GM19397 (cell line): ENCODE measurements around the gene POU2F1.
"Not testable (repeated sequence)": the region's sequence is repeated elsewhere in the genome, so short reads cannot be mapped to it uniquely, and the experiment has no call there.

ENCODE experiments used
- ATAC-seq: cut with Tn5 transposase; IDR thresholded peaks from one replicate; pipeline ENCODE4 v1.9.1; 2021; ENCODE audit warnings: mild to moderate bottlenecking, moderate library complexity; ENCODE audit not compliant: unreplicated experiment

POU2F1 gene

DNA sequence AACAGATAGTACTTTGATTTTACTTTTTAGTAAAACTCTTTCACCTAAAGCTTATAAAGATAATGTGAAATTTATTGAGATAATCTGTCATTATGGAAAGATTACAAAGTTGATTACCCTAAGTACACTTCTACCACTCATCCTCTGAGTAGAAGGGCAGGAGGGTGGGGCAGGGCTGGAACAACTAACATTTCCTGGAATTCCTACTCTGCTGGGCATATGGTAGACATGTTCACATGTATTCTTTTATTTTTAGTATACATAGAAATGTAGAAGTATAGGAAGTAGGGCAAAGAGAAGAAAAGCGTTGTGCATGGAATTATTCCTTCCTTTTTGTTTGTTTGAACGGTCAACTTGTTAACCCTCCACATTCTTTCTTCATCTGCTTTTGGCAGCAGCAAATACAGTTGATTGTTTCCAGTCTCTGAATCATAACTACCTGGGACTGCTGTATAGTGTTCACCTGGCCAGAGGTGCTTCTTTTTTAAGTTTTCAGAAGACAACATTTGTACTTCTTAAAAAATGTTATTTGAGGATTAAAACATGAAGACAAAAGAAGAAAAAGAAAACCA, 85.1 kb downstream of the POU2F1 start:
- ATAC-seq: no peak

DNA sequence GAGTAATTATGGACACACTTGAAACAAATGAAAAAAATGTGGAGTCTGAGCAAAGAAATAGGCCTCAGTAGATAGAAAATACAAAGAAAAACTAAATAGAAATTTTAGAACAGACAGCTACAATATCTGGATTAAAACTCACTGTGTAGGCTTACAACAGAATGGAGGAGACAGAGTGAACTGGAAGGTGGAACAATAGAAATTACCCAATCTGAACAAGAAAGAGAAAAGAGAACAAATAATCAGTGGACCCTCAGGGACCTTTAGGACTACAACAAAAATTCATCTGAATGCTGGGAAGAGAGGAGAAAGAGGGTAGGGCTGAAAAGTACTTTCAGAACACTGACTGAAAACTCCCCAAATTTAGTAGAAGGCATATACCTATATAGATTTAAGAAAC, 90.0 kb downstream of the POU2F1 start:
- ATAC-seq: no peak

DNA sequence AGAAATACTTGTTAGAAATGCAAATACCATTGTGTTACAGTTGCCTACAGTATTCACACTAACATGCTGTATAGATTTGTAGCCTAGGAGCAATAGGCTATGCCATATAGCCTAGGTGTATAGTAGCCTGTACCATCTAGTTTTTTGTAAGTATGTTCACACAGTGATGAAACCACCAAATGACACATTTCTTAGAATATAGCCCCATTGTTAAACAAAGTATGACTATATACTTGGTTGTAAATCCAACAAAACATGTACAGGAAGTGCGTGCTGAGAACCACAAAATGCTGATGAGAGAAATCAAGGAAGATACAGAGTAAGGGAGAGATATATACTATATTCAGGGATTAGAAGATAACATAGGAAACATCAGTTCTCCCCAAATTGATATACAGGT, 92.2 kb downstream of the POU2F1 start:
- ATAC-seq: no peak

- no peak for ATAC-seq
Measured at GRCh38 chr1:167314671-167315070, 94.0 kb downstream of the POU2F1 start.

GRCh38 chr1:167317463-167317862, 96.8 kb downstream of the POU2F1 start:
- no peak for ATAC-seq

DNA sequence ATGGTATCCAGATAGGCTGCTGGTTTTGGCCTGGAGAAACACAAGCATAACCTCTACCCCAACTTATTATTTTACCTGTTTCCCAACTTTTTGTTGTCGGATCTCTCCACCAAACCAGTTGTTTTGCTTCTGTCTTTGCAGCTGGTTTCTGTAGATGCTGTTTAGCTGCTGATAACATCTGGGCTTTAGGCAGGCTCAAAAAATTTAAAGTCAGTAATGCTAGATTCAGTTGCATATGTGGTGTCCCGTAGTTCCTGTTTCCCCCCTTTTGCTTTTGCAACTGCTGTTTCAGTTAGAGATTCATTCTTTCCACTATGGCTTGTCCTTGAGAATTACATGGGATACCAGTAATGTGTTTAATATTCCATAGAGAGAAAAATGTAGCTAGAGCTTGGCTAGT, 98.5 kb downstream of the POU2F1 start:
- ATAC-seq: not testable (repeated sequence)

GRCh38 chr1:167322483-167322882, 101.8 kb downstream of the POU2F1 start:
- no peak for ATAC-seq

DNA sequence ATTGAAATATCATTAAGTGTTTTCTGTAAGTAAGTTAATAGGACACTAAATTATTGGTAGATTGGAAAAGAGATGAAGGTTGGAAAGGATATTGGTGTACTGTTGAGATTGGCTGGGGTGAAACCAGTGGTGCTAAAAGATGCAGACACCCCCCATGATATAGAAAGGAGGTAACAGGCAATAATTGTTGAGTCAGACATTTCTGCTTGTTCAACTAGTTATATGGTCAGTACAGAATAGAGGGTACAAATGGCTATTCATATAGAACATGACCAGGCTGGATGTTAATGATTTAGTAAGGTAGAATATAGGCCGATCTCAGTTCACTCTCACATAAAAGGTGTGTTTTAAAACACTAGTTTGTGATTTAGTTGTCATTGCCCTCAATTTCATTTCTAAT, 104.5 kb downstream of the POU2F1 start:
- no peak for ATAC-seq

GRCh38 chr1:167328306-167328815, 107.7 kb downstream of the POU2F1 start:
- ATAC-seq: peak; percentile 9

- ATAC-seq: peak; percentile 72
Measured at GRCh38 chr1:167328816-167329483, 108.3 kb downstream of the POU2F1 start.

DNA sequence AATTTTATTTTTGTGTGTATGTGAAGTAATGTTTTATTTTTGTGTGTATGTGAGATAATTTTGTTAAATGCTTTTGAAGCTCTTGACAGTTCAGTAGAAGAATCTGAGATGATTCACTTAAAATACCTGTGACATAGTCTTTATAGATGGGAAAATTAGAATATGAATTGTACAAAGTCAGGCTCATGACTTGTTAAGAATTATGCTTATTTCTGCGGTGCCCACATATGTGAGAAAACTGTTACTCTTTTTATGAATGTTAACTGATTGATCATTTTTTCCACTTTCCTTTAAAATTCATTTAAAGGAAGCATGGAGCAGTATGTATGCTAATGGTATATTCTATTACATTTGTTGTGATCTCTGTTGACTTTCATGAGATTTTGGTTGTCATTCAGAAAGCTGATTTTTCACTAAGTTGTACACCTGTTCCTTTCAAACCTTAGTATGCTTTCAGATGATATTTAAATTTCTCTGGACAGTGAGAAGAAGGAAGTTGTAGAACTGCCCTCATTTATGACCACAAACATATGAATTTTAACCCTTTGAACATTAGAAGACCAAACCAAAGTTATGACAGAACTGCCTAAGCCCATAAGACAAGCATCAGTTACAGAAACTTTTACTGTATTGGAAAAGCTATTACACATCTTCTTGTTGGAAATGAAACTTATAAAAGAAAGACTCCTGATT, 110.1 kb downstream of the POU2F1 start:
- no peak for ATAC-seq

GRCh38 chr1:167331650-167332049, 111.0 kb downstream of the POU2F1 start:
- no peak for ATAC-seq

DNA sequence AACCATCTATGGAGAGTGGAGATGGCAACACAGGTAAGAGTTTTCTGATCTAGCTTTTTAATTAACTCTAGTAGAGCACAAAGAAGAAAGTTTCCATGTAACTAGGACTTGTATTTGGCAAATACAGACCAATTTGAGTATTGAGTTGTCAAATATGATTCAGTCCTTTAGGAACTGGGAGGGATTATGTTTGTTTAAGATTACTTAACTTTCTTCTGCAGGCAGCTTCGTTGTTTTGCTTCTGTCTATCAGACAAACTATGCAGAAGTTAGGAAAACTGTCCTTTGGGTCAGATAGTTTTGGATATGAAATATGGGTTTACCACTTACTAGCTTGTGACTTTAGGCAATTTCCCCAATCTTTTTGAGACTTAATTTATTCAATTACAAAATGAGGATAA, 111.8 kb downstream of the POU2F1 start:
- ATAC-seq: no peak

GRCh38 chr1:167333124-167333523, 112.4 kb downstream of the POU2F1 start:
- ATAC-seq: no peak

DNA sequence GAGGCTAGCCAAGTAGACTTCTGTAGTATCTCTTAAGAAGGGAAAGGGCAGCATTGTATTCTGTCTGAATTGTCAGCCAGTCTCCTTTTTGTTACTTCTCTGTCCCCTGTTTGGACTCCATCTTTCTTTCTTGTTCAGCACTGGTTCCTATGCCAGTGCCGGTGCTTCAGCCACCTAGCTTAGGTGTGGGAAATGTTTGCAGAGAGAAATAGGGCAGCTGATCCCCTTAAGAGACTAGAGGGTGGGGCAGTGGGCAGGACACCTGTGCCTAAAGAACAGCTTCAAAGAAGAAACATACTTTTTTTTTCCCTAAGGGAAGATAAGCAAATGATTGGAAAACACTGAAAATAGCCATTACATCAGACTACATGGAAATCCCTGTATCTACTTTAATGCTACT, 113.0 kb downstream of the POU2F1 start:
- ATAC-seq: no peak

- no peak for ATAC-seq
Measured at GRCh38 chr1:167339405-167339804, 118.7 kb downstream of the POU2F1 start.

- no peak for ATAC-seq
Measured at GRCh38 chr1:167342846-167343245, 122.2 kb downstream of the POU2F1 start.

GRCh38 chr1:167344112-167344511, 123.4 kb downstream of the POU2F1 start:
- no peak for ATAC-seq

DNA sequence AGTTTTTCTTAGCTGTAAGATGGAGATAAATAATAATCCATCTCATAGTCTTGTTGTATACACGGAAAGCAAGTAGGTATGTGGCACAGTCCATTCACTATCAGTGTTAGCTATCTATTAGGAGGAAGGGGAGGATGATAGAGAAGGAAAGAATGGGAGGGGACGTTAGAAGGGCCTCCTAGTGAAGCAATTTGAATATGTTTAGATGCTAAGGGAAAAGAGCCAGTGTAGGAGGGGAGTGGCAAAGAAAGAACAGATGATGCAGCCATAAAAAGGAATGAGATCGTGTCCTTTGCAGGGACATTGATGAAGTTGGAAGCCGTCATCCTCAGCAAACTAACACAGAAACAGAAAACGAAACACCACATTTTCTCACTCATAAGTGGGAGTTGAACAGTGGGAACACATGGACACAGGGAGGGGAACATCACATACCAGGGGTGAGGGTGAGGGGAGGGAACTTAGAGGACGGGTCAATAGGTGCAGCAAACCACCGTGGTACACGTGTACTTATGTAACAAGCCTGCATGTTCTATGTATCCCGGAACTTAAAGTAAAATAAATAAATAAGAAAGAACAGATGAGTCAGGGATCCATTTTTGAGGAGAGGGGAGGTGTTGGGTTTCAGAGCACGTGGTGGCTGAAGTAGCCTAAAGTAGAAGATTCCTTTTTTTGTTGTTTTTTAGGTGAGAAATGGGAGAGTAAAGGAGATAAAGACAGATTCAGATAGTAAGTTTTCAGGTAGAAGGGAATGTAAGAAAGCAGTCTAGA, 124.1 kb downstream of the POU2F1 start:
- ATAC-seq: no peak

- ATAC-seq: no peak
Measured at GRCh38 chr1:167345386-167345733, 124.7 kb downstream of the POU2F1 start.

- ATAC-seq: no peak
Measured at GRCh38 chr1:167357305-167357704, 136.6 kb downstream of the POU2F1 start.
